NOMO-1 (cell line): ENCODE data around the gene TRAPPC2.
A peak's percentile ranks its signal among the peaks of the same experiment; 100 is the strongest.

Source experiments
- DNase-seq, 2 experiments: peaks; one replicate each; lab custom pipeline; 2025; ENCODE audit not compliant: unreplicated experiment in 2 of 2; lab: John Stamatoyannopoulos, UW

TRAPPC2 gene

GRCh38 chrX:13734278-13735172 is at the start of gene TRAPPC2, which contains the start of gene OFD1:
Gene TRAPPC2 (minus strand): TSS chrX:13734620. CDS start chrX:13719963, 14,657 bp downstream.
Gene OFD1 (plus strand): TSS chrX:13734748. CDS start chrX:13735072, 324 bp downstream.
- peak; percentile 97 for DNase-seq

- DNase-seq = no peak
Measured at GRCh38 chrX:13780868-13781427, 46.5 kb upstream of the TRAPPC2 start.

DNA sequence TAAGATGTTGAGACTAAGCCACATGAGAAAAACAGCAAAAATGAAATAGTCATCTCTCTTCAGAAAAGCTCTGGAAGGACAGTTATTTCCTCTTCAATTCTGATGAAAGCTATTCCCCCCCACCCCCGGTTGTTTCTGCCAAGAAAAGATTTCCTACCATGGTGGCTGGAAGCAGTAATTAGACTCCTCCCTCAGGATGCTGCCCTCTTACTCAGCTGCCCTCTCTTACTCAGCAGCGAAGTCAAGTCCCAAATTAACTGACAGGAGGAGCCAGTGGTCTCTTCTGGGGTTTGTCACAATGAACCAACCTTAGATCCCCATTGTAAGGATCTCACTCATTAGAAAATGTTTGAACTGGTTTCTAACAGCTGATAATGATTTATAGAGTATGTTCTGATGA is 44.5 kb upstream of the TRAPPC2 start:
- DNase-seq = no peak

DNA sequence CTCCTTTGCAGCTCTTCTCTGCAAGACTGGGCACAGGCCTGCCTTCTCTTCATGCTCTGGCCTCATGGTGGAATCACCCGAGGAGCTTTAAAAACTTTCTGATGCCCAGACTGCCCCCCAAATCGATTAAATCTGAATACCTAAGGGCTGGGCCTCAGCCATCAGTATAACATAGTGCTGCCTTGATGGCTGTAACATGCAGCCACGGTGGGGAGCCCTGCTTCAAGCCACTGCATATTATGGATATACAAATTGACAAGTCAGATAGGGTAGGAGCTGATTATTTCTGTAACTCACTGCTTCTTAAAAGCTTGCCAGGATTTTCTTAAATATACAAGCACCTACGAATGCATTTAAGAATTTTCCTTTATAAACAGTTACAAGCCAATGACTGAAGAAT is 42.0 kb upstream of the TRAPPC2 start:
- no peak for DNase-seq

DNA sequence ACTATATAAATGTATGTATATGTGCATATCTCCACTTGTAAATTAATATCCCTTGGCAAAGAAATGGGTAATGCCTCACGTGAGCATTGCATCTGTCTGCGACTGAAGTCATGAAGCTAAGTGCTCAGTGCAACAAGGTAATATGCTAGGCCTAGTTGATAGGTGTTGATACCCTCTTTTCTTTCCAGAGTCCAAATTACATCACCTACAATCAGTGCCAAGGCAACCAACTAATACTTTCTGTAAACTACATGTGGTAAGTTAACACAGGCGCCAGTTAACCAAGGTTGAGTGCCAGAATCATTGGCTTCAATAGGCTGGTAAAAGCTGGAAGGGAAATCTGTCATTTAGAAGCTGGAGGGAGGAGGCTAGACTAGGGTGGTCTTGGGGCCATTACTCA is 41.4 kb upstream of the TRAPPC2 start:
- no peak for DNase-seq

GRCh38 chrX:13774696-13775095 is 40.3 kb upstream of the TRAPPC2 start:
- no peak for DNase-seq

DNA sequence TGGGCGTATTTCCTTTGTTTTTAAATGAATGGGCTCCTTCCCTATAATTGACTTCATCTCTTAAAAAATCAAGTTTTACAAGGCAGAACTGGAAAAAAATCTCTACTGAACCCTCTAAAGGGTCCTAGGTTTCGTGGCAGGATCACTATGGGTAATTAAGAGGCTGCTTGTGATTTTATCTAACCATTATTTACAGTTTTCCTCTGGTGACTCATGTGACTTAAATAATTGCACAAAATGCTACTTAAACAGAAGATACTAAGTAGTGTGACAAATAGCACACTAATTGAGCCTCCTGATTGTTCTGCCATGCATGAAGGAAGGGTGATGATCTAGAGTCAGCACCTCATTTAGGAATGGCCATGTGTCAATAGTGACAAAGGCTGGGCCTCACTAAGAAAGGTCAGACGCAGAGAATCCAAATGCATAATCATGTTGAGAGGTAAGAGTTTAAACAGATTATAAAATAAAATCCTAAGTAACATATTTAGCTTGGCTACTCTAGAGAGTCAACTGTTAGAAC is 35.7 kb upstream of the TRAPPC2 start:
- no peak for DNase-seq

DNA sequence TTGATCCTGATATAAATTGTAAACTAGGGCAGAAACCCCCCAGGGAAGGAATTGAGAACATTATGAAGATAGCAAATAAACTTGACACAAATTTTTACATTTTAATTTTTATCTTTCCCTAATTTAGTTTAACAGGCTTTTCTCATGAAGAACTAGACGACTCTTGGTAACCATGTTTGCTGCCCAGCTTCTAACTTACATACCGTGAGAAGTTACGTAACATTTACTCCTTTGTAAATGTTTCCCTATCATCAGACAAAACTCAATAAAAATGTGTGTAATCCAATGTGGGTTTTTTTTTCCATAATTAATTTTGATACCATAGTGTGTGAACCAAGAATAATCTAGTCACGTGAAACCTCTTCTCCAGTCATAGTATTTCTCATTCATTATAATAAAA is 34.5 kb upstream of the TRAPPC2 start:
- DNase-seq = no peak

- no peak for DNase-seq
Measured at GRCh38 chrX:13764765-13765164, 30.3 kb upstream of the TRAPPC2 start.

GRCh38 chrX:13764281-13764680 is 29.9 kb upstream of the TRAPPC2 start:
- DNase-seq = peak in 1 of 2 experiments; percentile 59

GRCh38 chrX:13763489-13763888 is 29.1 kb upstream of the TRAPPC2 start:
- no peak for DNase-seq

GRCh38 chrX:13761606-13762414 is 27.4 kb upstream of the TRAPPC2 start:
- peak; percentile 60 to 78 for DNase-seq

- DNase-seq = no peak
Measured at GRCh38 chrX:13760426-13760825, 26.0 kb upstream of the TRAPPC2 start.

DNA sequence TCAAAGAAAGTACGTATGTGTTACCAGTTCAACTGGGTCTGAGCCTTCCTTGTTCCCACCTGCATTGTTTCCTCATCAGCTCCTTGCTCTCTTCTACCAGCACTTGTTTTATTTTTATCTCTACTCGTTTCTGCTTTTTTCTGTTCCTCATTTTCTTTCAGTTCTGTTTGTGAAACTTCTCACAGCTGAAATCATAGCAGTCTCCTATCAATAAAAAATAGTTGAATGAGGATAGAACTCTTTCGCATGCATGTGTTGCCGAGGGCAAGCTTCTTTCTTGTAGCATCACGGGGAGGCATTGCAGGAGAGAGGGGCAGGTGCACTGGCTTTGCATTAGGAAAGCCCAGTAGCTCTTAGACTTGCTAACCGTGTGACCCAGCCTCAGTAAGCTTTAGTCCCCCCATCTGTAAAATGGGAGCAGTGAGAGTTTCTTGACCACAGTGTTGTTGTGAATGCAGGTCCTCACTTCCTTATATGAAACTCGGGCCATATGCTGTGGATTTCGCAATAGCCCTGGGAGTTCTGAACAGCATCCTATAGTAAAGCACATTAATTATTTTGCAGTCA is 24.8 kb upstream of the TRAPPC2 start:
- DNase-seq = peak; percentile 69 to 97

DNA sequence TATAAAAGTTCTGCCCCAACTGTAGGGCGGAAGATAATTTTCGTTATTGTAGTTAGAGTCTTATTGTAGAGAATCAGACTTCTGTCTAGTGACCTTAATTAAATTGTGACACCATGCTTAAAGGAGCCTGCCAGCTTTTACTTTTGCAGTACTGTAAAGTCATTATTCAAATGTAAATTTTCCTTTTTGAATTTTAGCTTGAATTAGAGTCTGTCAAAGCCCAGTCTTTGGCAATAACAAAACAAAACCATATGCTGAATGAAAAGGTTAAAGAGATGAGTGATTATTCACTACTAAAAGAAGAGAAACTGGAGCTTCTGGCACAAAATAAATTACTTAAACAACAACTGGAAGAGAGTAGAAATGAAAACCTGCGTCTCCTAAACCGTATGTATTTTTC is 22.0 kb upstream of the TRAPPC2 start:
- no peak for DNase-seq

DNA sequence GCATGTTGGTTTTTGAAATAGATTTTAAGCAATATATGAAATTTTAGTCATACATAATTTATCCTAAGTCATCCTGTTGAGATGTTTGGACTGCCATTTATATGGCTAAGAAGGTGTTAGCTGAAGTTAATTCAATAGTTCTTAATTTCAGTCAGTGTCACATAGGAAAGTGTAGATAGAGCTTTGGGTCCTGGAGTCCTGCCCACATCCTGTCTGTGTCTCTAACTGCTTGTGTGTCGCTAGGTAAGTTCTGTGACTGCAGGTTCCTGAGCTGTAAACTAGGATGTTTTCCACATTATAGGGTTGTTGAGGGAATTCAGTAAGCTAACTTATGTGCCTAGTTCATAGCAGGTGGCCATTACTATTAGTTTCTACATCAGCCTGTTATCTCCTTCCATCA is 20.8 kb upstream of the TRAPPC2 start:
- DNase-seq = peak in 1 of 2 experiments; percentile 45

GRCh38 chrX:13754765-13755164 is 20.3 kb upstream of the TRAPPC2 start:
- DNase-seq = peak; percentile 83 to 97

- DNase-seq = peak; percentile 81 to 90
Measured at GRCh38 chrX:13752646-13753045, 18.2 kb upstream of the TRAPPC2 start.

DNA sequence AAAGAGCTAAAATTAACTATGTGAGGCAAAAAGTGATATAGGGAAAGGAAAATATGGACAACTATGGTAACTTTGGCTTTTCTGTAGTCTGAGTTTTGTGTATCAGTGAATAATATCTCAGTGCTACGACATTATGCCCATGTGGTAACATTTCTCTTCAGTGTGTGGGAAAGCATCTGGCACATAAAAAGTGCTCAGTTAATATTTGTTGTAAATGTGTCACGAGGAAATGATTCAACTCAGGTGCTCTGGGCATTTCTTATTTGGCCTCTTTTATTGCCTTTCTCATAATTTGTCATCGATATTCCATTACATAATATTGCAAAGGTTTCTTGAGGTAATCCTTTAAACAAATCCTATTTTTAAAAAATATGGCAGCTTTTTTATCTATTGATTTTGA is 17.7 kb upstream of the TRAPPC2 start:
- no peak for DNase-seq

- DNase-seq = peak in 1 of 2 experiments; percentile 21
Measured at GRCh38 chrX:13750812-13751211, 16.4 kb upstream of the TRAPPC2 start.

- peak; percentile 46 to 68 for DNase-seq
Measured at GRCh38 chrX:13750204-13750603, 15.8 kb upstream of the TRAPPC2 start.
